Heart left ventricle (tissue), 16 donors: ENCODE data around the gene CEBPA. TPM values are rescaled to one million over a fixed set of nuclear protein-coding genes. Genes with fewer than 3 reads are reported as not detected.

Experiments used
- ATAC-seq, 4 donors: fragments of 200-7000 bp; cut with Tn5 transposase; one replicate each; pipeline ENCODE4 v1.9.1; 2020 to 2022; ENCODE audit warnings: moderate library complexity in 4 of 4, mild to moderate bottlenecking in 3 of 4, moderate number of reproducible peaks in 1 of 4
- DNase-seq, 5 donors: peaks; one replicate each; pipeline ENCODE4 v3.0.0-alpha.2; 2020
- H3K27ac ChIP-seq, 12 donors: fragments of 200-600 bp; sonication (generic) in 4 of 12; one replicate each; pipeline versions ENCODE4 v1.5.0 to v1.8.0; 2016 to 2022; ENCODE audit warnings: mild to moderate bottlenecking in 2 of 12
- H3K27me3 ChIP-seq, 9 donors: fragments of 200-600 bp; sonication (generic) in 2 of 9; one replicate each; pipeline versions ENCODE4 v1.5.1 to v1.8.0; 2016 to 2022; ENCODE audit warnings: mild to moderate bottlenecking in 3 of 9
- H3K36me3 ChIP-seq, 9 donors: fragments of 200-600 bp; sonication (generic) in 2 of 9; one replicate each; pipeline versions ENCODE4 v1.5.0 to v1.8.0; 2018 to 2022; ENCODE audit warnings: mild to moderate bottlenecking in 2 of 9
- H3K4me1 ChIP-seq, 12 donors: fragments of 200-600 bp; sonication (generic) in 4 of 12; one replicate each; pipeline versions ENCODE4 v1.5.0 to v1.8.0; 2016 to 2022; ENCODE audit warnings: mild to moderate bottlenecking in 3 of 12
- H3K4me3 ChIP-seq, 12 donors: fragments of 200-600 bp; sonication (generic) in 4 of 12; one replicate each; pipeline versions ENCODE4 v1.5.0 to v1.8.0; 2017 to 2022; ENCODE audit warnings: mild to moderate bottlenecking in 9 of 12, moderate library complexity in 4 of 12
- H3K9me3 ChIP-seq, 12 donors: fragments of 200-600 bp; sonication (generic) in 4 of 12; one replicate each; pipeline versions ENCODE4 v1.5.0 to v1.8.0; 2016 to 2022; ENCODE audit warnings: mild to moderate bottlenecking in 1 of 12
- POLR2A ChIP-seq, 2 donors: fragments of 450-650 bp; IDR thresholded peaks; one replicate each; pipeline ENCODE4 v1.6.1; 2017; ENCODE audit warnings: antibody characterized with exemption in 2 of 2, mild to moderate bottlenecking in 2 of 2, moderate library complexity in 2 of 2
- WGBS, 4 donors: extraction: QIAGEN DNeasy Blood & Tissue Kit in 2 of 4; methylation state at CpG; one replicate each; pipeline versions ENCODE4 v1.1.5 to v1.1.7; 2013 to 2018; 5-methylcytosine and 5-hydroxymethylcytosine counted together
- intact Hi-C, 10 donors: fragments of 100-400 bp; cut with DNase I; formaldehyde crosslinking; loops; one replicate each; pipeline versions ENCODE4 v1.11.1 to v1.14.2; 2022
- polyA plus RNA-seq, 2 donors: library from polyadenylated mRNA; stranded (reverse); fragments of 200-250 nt; gene quantifications; one replicate each; pipeline ENCODE4 v1.2.3, GENCODE V29; 2013
- total RNA-seq, 9 donors: library from RNA; depleted of rRNA in 2 of 9; stranded (reverse); fragments of >200 nt in 2 of 9; fragmentation: NEBNext Ultra II Directional in 3 of 9; extraction: Animal tissue kit (Norgen Biotek cat#: 25700) in 3 of 9; gene quantifications; one replicate each; pipeline versions ENCODE4 v1.1.0 to v1.2.4, GENCODE V29; 2016 to 2023
- TF ChIP-seq, protein P1 (sequence below), 12 donors: fragments of 200-600 bp; sonication (generic) in 4 of 12; IDR thresholded peaks; one replicate each; pipeline versions ENCODE4 v1.5.0 to v1.8.0; 2018 to 2022; ENCODE audit warnings: antibody characterized with exemption in 12 of 12, mild to moderate bottlenecking in 5 of 12
- donor health status: ischemic (EF 13 %, LVEDD 7.1; RV severe dilation, severe dysfunction).
- donor health status: healthy with polysubstance abuse.
- donor health status: DM: no; HTN: yes; CAD: no.
- donor health status: DM: no; HTN: no; CAD: no.
- donor health status: ischemic (EF 25% LVEDD 6.9; RV normal size, moderate dysfunction).
- donor health status: ischemic (EF 25% LVEDD 5.7; RV mildly dilated, moderate dysfunction).
- donor health status: healthy.
- donor health status: DM: yes; HTN: yes; CAD: no.
- donor health status: ischemic (EF 35%, LVEDD 5.7; RV mildly dilated, moderate dysfunction).
- donor health status: nonischemic (EF 11% LVEDD 7.7; RV severe dilation, severe dysfunction).
- donor health status: DM: yes; HTN: yes; CAD: no.
- donor health status: PGD.
- donor health status: ischemic (EF 29% LVEDD 5.4; RV normal size, mild dysfunction).
- donor health status: nonischemic (EF 23%, LVEDD 6.1; RV moderate dilation, normal function).

Gene CEBPA
- total and polyA plus RNA-seq, 11 donors, result 0.69 to 40.1 (median 2.5) TPM

DNA sequence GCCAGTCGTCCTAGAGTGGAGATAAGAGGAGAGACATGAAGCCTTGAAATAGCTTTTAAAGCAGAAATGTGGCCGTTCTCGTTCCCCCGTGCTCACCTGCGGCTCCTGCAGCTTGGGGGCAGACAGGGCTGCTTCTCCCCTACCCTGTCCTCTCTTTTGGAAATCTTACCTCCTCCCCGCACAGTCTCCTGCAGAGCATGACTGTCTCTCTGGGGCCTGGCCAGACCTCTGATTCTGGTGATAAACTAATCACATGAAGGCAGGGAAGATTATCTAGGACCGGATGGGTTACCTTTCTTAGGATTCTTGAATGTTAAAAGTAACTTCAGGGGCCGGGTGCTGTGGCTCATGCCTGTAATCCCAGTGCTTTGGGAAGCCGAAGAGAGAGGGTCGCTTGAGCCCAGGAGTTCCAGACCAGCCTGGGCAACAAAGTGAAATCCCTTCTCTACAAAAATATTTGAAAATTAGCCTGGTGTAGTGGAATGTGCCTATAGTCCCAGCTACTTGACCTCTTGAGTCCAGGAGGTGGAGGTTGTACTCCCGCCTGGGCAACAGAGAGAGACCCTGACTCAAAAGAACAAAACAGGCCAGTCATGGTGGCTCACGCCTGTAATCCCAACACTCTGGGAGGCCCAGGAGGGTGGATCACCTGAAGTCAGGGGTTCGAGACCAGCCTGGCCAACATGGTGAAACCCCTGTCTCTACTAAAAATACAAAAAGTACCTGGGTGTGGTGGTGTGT, 8.1 kb downstream of the CEBPA start:
- WGBS, 4 donors, result 55 to 73% (median 55%) methylated on average over 13 of the region's 13 CpGs
- Histone ChIP-seq H3K27me3 (peaks cover 0 to 36% (median 5%) of the 10 kb centered on the region in 9 donors), H3K27ac (peak overlapping the region in 1 of 12 donors; percentile 77), H3K36me3 (no peaks in the 10 kb centered on the region), H3K9me3 (peaks cover 0 to 8% (median 3%) of the 10 kb centered on the region in 12 donors), H3K4me1 (peaks cover 0 to 34% (median 0%) of the 10 kb centered on the region in 12 donors), H3K4me3 (no peak overlapping the region)
- DNase-seq (peak in 1 of 5 donors; percentile 4), ATAC-seq (no peak)
- intact Hi-C loops, result no loop called here
- TF ChIP-seq, protein P1, sequence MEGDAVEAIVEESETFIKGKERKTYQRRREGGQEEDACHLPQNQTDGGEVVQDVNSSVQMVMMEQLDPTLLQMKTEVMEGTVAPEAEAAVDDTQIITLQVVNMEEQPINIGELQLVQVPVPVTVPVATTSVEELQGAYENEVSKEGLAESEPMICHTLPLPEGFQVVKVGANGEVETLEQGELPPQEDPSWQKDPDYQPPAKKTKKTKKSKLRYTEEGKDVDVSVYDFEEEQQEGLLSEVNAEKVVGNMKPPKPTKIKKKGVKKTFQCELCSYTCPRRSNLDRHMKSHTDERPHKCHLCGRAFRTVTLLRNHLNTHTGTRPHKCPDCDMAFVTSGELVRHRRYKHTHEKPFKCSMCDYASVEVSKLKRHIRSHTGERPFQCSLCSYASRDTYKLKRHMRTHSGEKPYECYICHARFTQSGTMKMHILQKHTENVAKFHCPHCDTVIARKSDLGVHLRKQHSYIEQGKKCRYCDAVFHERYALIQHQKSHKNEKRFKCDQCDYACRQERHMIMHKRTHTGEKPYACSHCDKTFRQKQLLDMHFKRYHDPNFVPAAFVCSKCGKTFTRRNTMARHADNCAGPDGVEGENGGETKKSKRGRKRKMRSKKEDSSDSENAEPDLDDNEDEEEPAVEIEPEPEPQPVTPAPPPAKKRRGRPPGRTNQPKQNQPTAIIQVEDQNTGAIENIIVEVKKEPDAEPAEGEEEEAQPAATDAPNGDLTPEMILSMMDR (IDR thresholded peaks at IDR 0.05), result no peak
- TF ChIP-seq POLR2A (IDR thresholded peaks at IDR 0.05), result no peak

DNA sequence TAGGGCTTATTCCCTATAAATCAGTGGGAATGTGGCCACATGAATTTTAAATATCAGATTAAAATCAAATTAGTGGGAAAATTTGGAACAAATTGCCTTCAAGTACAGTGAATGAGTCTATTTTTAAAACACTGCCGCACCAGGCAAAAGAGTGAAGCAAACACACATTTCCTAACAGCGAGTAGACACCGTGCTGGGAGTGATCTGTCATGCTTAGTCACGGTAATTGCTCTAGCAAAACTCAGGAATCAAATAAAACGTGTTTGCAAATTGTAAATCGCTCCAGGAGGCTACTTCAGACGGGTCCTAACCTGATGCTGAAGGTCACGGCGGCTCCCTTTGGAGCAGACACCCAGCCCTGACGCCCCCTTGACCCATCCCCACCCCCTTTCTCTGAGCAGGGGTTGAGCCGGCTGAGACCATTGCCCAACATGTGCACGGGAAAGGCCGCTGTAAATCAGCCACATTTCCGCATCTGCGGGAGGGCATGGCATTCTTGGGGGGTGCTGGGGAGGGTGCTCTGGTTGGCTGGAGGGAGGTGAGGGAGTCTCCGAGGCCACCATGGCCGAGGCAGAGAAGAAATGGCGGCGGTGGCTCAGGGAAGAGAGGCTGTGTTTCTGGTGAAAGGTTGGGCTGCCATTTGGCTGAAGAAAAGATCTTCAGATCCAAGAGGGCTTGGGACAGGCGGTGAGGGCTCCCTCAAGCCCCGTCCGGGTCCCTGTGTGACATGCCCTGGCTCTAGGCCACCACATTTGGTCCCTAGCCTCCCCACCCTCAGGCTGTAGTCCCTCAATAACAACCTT, 8.9 kb downstream of the CEBPA start:
- peak in 2 of 4 donors; percentile 37 to 55 for ATAC-seq

DNA sequence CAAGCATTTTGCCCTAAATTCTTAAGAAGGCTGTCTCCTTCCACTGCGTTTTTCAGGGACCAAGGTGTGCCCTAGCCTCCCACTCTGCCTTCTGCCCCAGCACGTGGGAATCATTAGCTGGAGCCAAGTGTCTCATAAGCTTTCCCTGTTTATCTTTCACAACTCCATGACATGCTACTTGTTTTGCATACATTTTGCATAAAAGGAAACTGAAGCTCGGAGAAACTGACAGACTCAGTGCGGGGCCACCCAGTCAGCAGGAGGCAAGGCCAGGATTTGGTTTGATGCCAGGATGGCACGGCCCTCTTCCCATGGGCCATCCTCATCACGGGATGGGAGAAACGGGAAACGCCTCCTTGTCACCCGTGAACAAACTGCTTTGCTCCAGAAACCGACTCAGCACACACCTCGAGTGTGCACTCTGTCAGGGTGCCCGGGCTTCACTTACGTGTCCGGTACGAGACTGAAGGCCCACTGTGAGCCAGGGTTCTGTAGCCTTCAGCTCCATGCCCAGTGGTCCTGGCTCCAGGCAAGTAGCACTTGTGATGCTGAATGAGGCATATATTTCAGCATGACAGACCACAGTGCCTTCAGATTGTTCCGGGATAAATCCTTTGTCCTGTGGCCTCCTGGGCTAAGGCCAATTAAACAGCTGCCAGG, 9.6 kb downstream of the CEBPA start:
- H3K27ac ChIP-seq, result peak overlapping the region in 3 of 12 donors; percentile 13 to 77 (median 17)
- ATAC-seq (peak in 3 of 4 donors; percentile 11 to 42 (median 33)), DNase-seq (peak in 3 of 5 donors; percentile 31 to 61 (median 51))
- H3K9me3 ChIP-seq, result peaks cover 0 to 21% (median 13%) of the 10 kb centered on the region in 12 donors
- WGBS, 4 donors, result 60 to 72% (median 69%) methylated on average over 7 to 16 of the region's 16 CpGs
- intact Hi-C loops, result no loop called here
- H3K4me3 ChIP-seq, result no peak overlapping the region
- no peak for TF ChIP-seq POLR2A (IDR thresholded peaks at IDR 0.05)
- TF ChIP-seq, protein P1 (IDR thresholded peaks at IDR 0.05), result no peak
- peaks cover 0 to 23% (median 0%) of the 10 kb centered on the region in 12 donors for H3K4me1 ChIP-seq
- no peaks in the 10 kb centered on the region for H3K36me3 ChIP-seq
- H3K27me3 ChIP-seq, result peaks cover 0 to 28% (median 1%) of the 10 kb centered on the region in 9 donors

More for the DNA sequence above, 8.9 kb downstream of the CEBPA start:
- peak in 2 of 5 donors; percentile 21 to 56 for DNase-seq
- WGBS, 4 donors, result 50 to 59% (median 55%) methylated on average over 18 to 22 of the region's 22 CpGs
- intact Hi-C loops, result no loop called here
- Histone ChIP-seq H3K27ac (peak overlapping the region in 2 of 12 donors; percentile 13 to 77), H3K27me3 (peaks cover 0 to 32% (median 3%) of the 10 kb centered on the region in 9 donors), H3K4me1 (peaks cover 0 to 30% (median 0%) of the 10 kb centered on the region in 12 donors), H3K4me3 (no peak overlapping the region), H3K36me3 (no peaks in the 10 kb centered on the region), H3K9me3 (peaks cover 0 to 15% (median 10%) of the 10 kb centered on the region in 12 donors)
- TF ChIP-seq, protein P1 (IDR thresholded peaks at IDR 0.05), result no peak
- no peak for TF ChIP-seq POLR2A (IDR thresholded peaks at IDR 0.05)
